H1 (cell line): ENCODE measurements around the gene ZFR. TPM values are rescaled to one million over a fixed set of nuclear protein-coding genes. Genes with fewer than 3 reads are reported as not detected.

Experiments
- CTCF ChIA-PET: fragments of 300-600 bp; sonication (Branson Sonifier 250); formaldehyde crosslinking; loops from one replicate; lab custom pipeline; 2021; ENCODE audit not compliant: partially characterized antibody; lab: Charles Lee
- POLR2A ChIA-PET: fragments of 300-600 bp; sonication (Branson Sonifier 250); formaldehyde crosslinking; loops from one replicate; lab custom pipeline; 2021; ENCODE audit warnings: inconsistent platforms; ENCODE audit not compliant: partially characterized antibody; lab: Charles Lee
- DNase-seq, 2 experiments: peaks; one replicate each; pipeline versions ENCODE4 v3.0.0 to v3.0.0-alpha.2; 2010 to 2022; ENCODE audit warnings: low spot score in 2 of 2, low read depth in 1 of 2, mixed read lengths in 1 of 2
- FAIRE-seq: peaks from 2 replicates; lab custom pipeline; 2011; peaks lifted over from hg19 to GRCh38; lab: Jason Lieb, UNC
- H2AFZ ChIP-seq: 2 replicates; pipeline ENCODE4 v1.8.1; 2012; ENCODE audit warnings: low read length, inconsistent platforms
- H2AK5ac ChIP-seq: 2 replicates; pipeline ENCODE4 v1.6.1; 2013; ENCODE audit warnings: low read depth, low read length
- H2BK120ac ChIP-seq: replicated peaks from 2 replicates; pipeline ENCODE3; 2013; ENCODE audit warnings: low read depth, low read length, inconsistent platforms
- H2BK12ac ChIP-seq: 2 replicates; pipeline ENCODE4 v1.6.1; 2013; ENCODE audit warnings: low read depth, low read length
- H2BK15ac ChIP-seq: 2 replicates; pipeline ENCODE4 v1.6.1; 2013; ENCODE audit warnings: low read length
- H2BK20ac ChIP-seq: 2 replicates; pipeline ENCODE4 v1.6.1; 2013; ENCODE audit warnings: low read length
- H2BK5ac ChIP-seq: 2 replicates; pipeline ENCODE4 v1.6.1; 2013; ENCODE audit warnings: low read depth, low read length
- H3K14ac ChIP-seq: 2 replicates; pipeline ENCODE4 v1.6.1; 2013; ENCODE audit warnings: inconsistent platforms; ENCODE audit not compliant: insufficient read length
- H3K18ac ChIP-seq: 2 replicates; pipeline ENCODE4 v1.6.1; 2013; ENCODE audit warnings: low read length; ENCODE audit errors: extremely low read depth
- H3K23ac ChIP-seq: 2 replicates; pipeline ENCODE4 v1.6.1; 2013; ENCODE audit warnings: inconsistent platforms; ENCODE audit not compliant: insufficient read length
- H3K23me2 ChIP-seq: 2 replicates; pipeline ENCODE4 v1.6.1; 2013; ENCODE audit warnings: low read depth, low read length
- H3K27ac ChIP-seq: 2 replicates; pipeline ENCODE4 v1.6.1; 2011; ENCODE audit warnings: low read depth, low read length, inconsistent platforms
- H3K27me3 ChIP-seq, 4 experiments: replicated peaks in 1 of 4; 1 replicate in 1 of 4; 2 replicates in 3 of 4; pipeline versions ENCODE4 v1.6.1 to v1.8.1; 2011 to 2013; ENCODE audit warnings: low read length in 3 of 4, mild to moderate bottlenecking in 3 of 4, inconsistent platforms in 2 of 4, mixed read lengths in 2 of 4, moderate library complexity in 1 of 4; ENCODE audit not compliant: control insufficient read depth in 3 of 4, insufficient read depth in 3 of 4; ENCODE audit errors: extremely low read depth in 1 of 4
- H3K36me3 ChIP-seq, 4 experiments: 2 replicates each; pipeline versions ENCODE4 v1.6.1 to v1.8.1; 2011 to 2013; ENCODE audit warnings: mild to moderate bottlenecking in 4 of 4, low read length in 3 of 4, moderate library complexity in 2 of 4, control low read depth in 1 of 4, inconsistent platforms in 1 of 4; ENCODE audit not compliant: insufficient read depth in 4 of 4, control insufficient read depth in 2 of 4
- H3K4ac ChIP-seq: replicated peaks from 2 replicates; pipeline ENCODE3; 2013; ENCODE audit warnings: low read length, low read depth, mixed read lengths, inconsistent platforms; ENCODE audit not compliant: insufficient read length
- H3K4me1 ChIP-seq, 4 experiments: replicated peaks in 1 of 4; 1 replicate in 1 of 4; 2 replicates in 3 of 4; pipeline versions ENCODE4 v1.6.1 to v1.8.1; 2011 to 2013; ENCODE audit warnings: low read length in 3 of 4, inconsistent platforms in 2 of 4, mixed read lengths in 1 of 4; ENCODE audit not compliant: insufficient read depth in 4 of 4, control insufficient read depth in 3 of 4
- H3K4me2 ChIP-seq, 2 experiments: 2 replicates each; pipeline versions ENCODE4 v1.6.1 to v1.8.1; 2011 to 2013; ENCODE audit warnings: low read depth in 2 of 2, low read length in 2 of 2, control low read depth in 1 of 2, inconsistent platforms in 1 of 2, mild to moderate bottlenecking in 1 of 2; ENCODE audit not compliant: insufficient read depth in 1 of 2
- H3K4me3 ChIP-seq, 4 experiments: fragments of 200-600, 300-600 bp in 1 of 4; sonication (generic), shearing (Covaris generic), sonication (Bioruptor Twin) in 1 of 4; 2 replicates each; pipeline versions ENCODE4 v1.5.1 to v1.8.1; 2011 to 2016; ENCODE audit warnings: low read length in 4 of 4, low read depth in 3 of 4, control low read depth in 2 of 4, inconsistent platforms in 2 of 4, mild to moderate bottlenecking in 2 of 4, mixed read lengths in 1 of 4, moderate library complexity in 1 of 4; ENCODE audit not compliant: insufficient read depth in 2 of 4; ENCODE audit errors: extremely low read depth in 1 of 4
- H3K56ac ChIP-seq: replicated peaks from 2 replicates; pipeline ENCODE3; 2013; ENCODE audit warnings: low read depth, mild to moderate bottlenecking, mixed read lengths, low read length, inconsistent platforms; ENCODE audit not compliant: insufficient read length
- H3K79me1 ChIP-seq: 2 replicates; pipeline ENCODE4 v1.6.1; 2013; ENCODE audit warnings: low read depth, low read length, control low read depth
- H3K79me2 ChIP-seq, 2 experiments: 2 replicates each; pipeline versions ENCODE4 v1.6.1 to v1.8.1; 2012 to 2013; ENCODE audit warnings: low read length in 2 of 2, mild to moderate bottlenecking in 2 of 2, inconsistent platforms in 1 of 2; ENCODE audit not compliant: insufficient read depth in 2 of 2, control insufficient read depth in 1 of 2
- H3K9ac ChIP-seq, 4 experiments: replicated peaks in 1 of 4; 1 replicate in 1 of 4; 2 replicates in 3 of 4; pipeline versions ENCODE4 v1.6.1 to v1.8.1; 2011 to 2013; ENCODE audit warnings: low read depth in 3 of 4, low read length in 3 of 4, control low read depth in 2 of 4, mild to moderate bottlenecking in 2 of 4, moderate library complexity in 2 of 4, inconsistent platforms in 1 of 4; ENCODE audit errors: extremely low read depth in 1 of 4
- H3K9me3 ChIP-seq, 2 experiments: 2 replicates each; pipeline versions ENCODE4 v1.6.1 to v1.8.1; 2012 to 2013; ENCODE audit warnings: mild to moderate bottlenecking in 2 of 2, moderate library complexity in 2 of 2, control low read depth in 1 of 2, inconsistent platforms in 1 of 2, low read depth in 1 of 2, low read length in 1 of 2, mixed read lengths in 1 of 2; ENCODE audit not compliant: insufficient read depth in 2 of 2
- H4K20me1 ChIP-seq, 2 experiments: replicated peaks in 1 of 2; 2 replicates each; pipeline versions ENCODE3 to v1.8.1; 2011 to 2013; ENCODE audit warnings: inconsistent platforms in 2 of 2, low read length in 2 of 2, mild to moderate bottlenecking in 1 of 2; ENCODE audit not compliant: insufficient read depth in 2 of 2, control insufficient read depth in 1 of 2
- H4K5ac ChIP-seq: 2 replicates; pipeline ENCODE4 v1.6.1; 2013; ENCODE audit warnings: low read length, low read depth, mixed read lengths, inconsistent platforms; ENCODE audit not compliant: insufficient read length
- H4K8ac ChIP-seq: 2 replicates; pipeline ENCODE4 v1.8.0; 2013; ENCODE audit warnings: mild to moderate bottlenecking, moderate library complexity, low read length, inconsistent platforms; ENCODE audit not compliant: insufficient read depth; ENCODE audit errors: extremely low read depth
- H4K91ac ChIP-seq: replicated peaks from 2 replicates; pipeline ENCODE3; 2013; ENCODE audit warnings: low read length, mixed read lengths, inconsistent platforms; ENCODE audit not compliant: insufficient read length
- ATF3 ChIP-seq: IDR thresholded peaks from 2 replicates; pipeline ENCODE4 v1.6.1; 2011; ENCODE audit warnings: low read depth, mild to moderate bottlenecking, low read length; ENCODE audit not compliant: insufficient read depth
- BACH1 ChIP-seq: IDR thresholded peaks from 2 replicates; pipeline ENCODE4 v1.6.1; 2012; ENCODE audit warnings: low read length, improper control_type of control experiment
- CBX8 ChIP-seq: fragments of 300-800, 300-1000 bp; sonication (generic); IDR thresholded peaks from 2 replicates; pipeline ENCODE4 v1.7.1; 2016; ENCODE audit warnings: low read depth, low read length, borderline replicate concordance
- EGR1 ChIP-seq: IDR thresholded peaks from 2 replicates; pipeline ENCODE4 v1.6.1; 2011; ENCODE audit warnings: low read depth, low read length, borderline replicate concordance
- PHF8 ChIP-seq: fragments of 200-600 bp; sonication (generic); conservative IDR thresholded peaks from 2 replicates; pipeline ENCODE4 v1.7.1; 2012; ENCODE audit warnings: low read depth, mild to moderate bottlenecking, inconsistent platforms, low read length, moderate library complexity
- POU5F1 ChIP-seq: IDR thresholded peaks from 2 replicates; pipeline ENCODE4 v1.6.1; 2011; ENCODE audit warnings: low read depth, mild to moderate bottlenecking, low read length, moderate library complexity
- RFX5 ChIP-seq: IDR thresholded peaks from 2 replicates; pipeline ENCODE4 v1.6.1; 2011; ENCODE audit warnings: low read depth, low read length, improper control_type of control experiment, borderline replicate concordance
- RNF2 ChIP-seq: fragments of 200-900, 300-1000 bp; sonication (generic); IDR thresholded peaks from 2 replicates; pipeline ENCODE4 v1.7.1; 2016; ENCODE audit warnings: borderline replicate concordance, low read depth, mild to moderate bottlenecking, antibody characterized with exemption, low read length; ENCODE audit not compliant: poor library complexity, severe bottlenecking; ENCODE audit errors: missing control alignments
- SIRT6 ChIP-seq: IDR thresholded peaks from one replicate; pipeline ENCODE4 v1.7.1; 2012; ENCODE audit warnings: low read length, inconsistent platforms
- TAF1 ChIP-seq: IDR thresholded peaks from 2 replicates; pipeline ENCODE4 v1.6.1; 2011; ENCODE audit warnings: mild to moderate bottlenecking, low read depth, low read length
- TAF7 ChIP-seq: optimal IDR thresholded peaks from 2 replicates; pipeline ENCODE3; 2011; ENCODE audit warnings: low read depth, mild to moderate bottlenecking, inconsistent platforms, low read length, moderate library complexity, borderline replicate concordance
- ZNF274 ChIP-seq: IDR thresholded peaks from 2 replicates; pipeline ENCODE4 v1.7.0; 2012; ENCODE audit warnings: low read length, borderline replicate concordance; ENCODE audit errors: extremely low read depth
- WGBS, 2 experiments: shearing (Covaris generic) in 1 of 2; methylation state at CpG; one replicate each; pipeline versions ENCODE4 v1.1.6 to v1.1.7; 2013 to 2015; ENCODE audit warnings: low lambda C conversion rate in 2 of 2, mixed read lengths in 2 of 2, inconsistent platforms in 1 of 2, low coverage in 1 of 2, missing lambda C conversion rate in 1 of 2; ENCODE audit not compliant: insufficient replicate concordance in 2 of 2, insufficient coverage in 1 of 2, insufficient read length in 1 of 2; ENCODE audit errors: extremely low coverage in 1 of 2, missing lambda C conversion rate in 1 of 2; 5-methylcytosine and 5-hydroxymethylcytosine counted together
- polyA plus RNA-seq, 7 experiments: library from polyadenylated mRNA; depleted of rRNA in 3 of 7; stranded (reverse) in 5 of 7; unstranded in 2 of 7; fragments of >200 nt in 5 of 7; fragments of 200-250 nt in 2 of 7; gene quantifications; 1 replicate in 5 of 7; 2 replicates in 1 of 7; 4 replicates in 1 of 7; pipeline versions ENCODE4 v1.2.1 to v1.2.3, GENCODE V29; 2011 to 2013; ENCODE audit warnings: missing spikeins in 2 of 7, mixed read lengths in 2 of 7
- total RNA-seq: library from RNA; stranded (reverse); fragmentation: NEBNext Ultra II Directional; extraction: Animal tissue kit (Norgen Biotek cat#: 25700); gene quantifications from 2 replicates; pipeline ENCODE4 v1.2.1, GENCODE V29; 2021
- TF ChIP-seq, protein P1 (sequence below): IDR thresholded peaks from 2 replicates; pipeline ENCODE4 v1.6.1; 2011; ENCODE audit warnings: low read length, improper control_type of control experiment

Gene ZFR
- total and polyA plus RNA-seq, 2 of the 8 experiments (the other 6 are each of a cell fraction or from before 2014, with no cell fraction given): 68.8 to 92.7 TPM

DNA sequence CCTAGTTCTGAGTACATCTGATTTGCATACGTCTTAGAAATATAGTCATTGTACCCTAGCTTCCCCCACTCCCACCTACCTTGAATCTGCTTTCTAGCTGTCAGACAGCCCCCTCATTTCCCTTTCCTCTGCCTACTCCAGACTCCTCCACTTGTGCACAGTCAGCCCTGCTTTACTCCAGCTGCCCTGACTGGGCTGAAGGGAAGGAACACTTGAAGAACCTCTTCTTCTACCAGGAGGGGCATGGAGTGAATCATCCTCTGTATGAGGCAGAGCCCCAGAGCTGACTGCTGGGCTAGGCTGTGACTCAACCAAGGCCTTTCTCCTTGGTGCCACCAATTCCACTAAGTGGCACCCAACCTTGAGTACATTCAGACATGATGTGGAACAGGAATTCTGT, 18.1 kb upstream of the ZFR start:
- Histone ChIP-seq H2BK12ac (no peak overlapping the region), H3K4ac (no peak overlapping the region), H4K8ac (no peak overlapping the region), H3K23ac (no peak overlapping the region), H3K23me2 (no peaks in the 10 kb centered on the region), H3K27me3 (no peaks in the 10 kb centered on the region), H3K14ac (no peak overlapping the region), H3K4me3 (no peak overlapping the region), H2BK15ac (no peak overlapping the region), H4K91ac (no peak overlapping the region), H2AK5ac (no peak overlapping the region), H3K4me1 (no peaks in the 10 kb centered on the region), H3K79me2 (no peaks in the 10 kb centered on the region), H2BK20ac (no peak overlapping the region), H2AFZ (no peak overlapping the region), H3K18ac (no peak overlapping the region), H3K36me3 (no peaks in the 10 kb centered on the region), H3K9me3 (0 out of 4 replicates have a peak, but pooled peaks cover 0 to 5% of the 10 kb centered on the region in 2 experiments), H3K9ac (no peak overlapping the region), H2BK120ac (no peak overlapping the region), H3K4me2 (no peak overlapping the region), H4K20me1 (no peaks in the 10 kb centered on the region), H3K27ac (no peak overlapping the region), H3K56ac (no peak overlapping the region), H2BK5ac (no peak overlapping the region), H4K5ac (no peak overlapping the region), H3K79me1 (no peaks in the 10 kb centered on the region)
- POLR2A ChIA-PET: no interaction called here
- DNase-seq: no peak
- 3% methylated on average over 1 of the region's 1 CpG; no CpG with 5 or more reads in 1 of the 2 experiments for WGBS, 2 experiments
- FAIRE-seq: no peak
- CTCF ChIA-PET: interaction anchor here (1.4 to 2.0 kb wide), 3 partner anchors 9 to 128 kb away, joined by 4 to 10 read pairs (median 10); no protein-coding TSS in a partner anchor
- TF ChIP-seq BACH1 (no peak), EGR1 (no peak), SIRT6 (no peak), TAF1 (no peak), ZNF274 (no peak), CBX8 (no peak), PHF8 (no peak), RFX5 (no peak), ATF3 (no peak), TAF7 (no peak), RNF2 (no peak), POU5F1 (no peak)
- TF ChIP-seq, protein P1, sequence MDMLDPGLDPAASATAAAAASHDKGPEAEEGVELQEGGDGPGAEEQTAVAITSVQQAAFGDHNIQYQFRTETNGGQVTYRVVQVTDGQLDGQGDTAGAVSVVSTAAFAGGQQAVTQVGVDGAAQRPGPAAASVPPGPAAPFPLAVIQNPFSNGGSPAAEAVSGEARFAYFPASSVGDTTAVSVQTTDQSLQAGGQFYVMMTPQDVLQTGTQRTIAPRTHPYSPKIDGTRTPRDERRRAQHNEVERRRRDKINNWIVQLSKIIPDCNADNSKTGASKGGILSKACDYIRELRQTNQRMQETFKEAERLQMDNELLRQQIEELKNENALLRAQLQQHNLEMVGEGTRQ: no peak
